HG03457 (cell line): ENCODE results near the gene DLGAP1.

ENCODE experiments used
- ATAC-seq: cut with Tn5 transposase; IDR thresholded peaks from one replicate; pipeline ENCODE4 v1.9.1; 2021; ENCODE audit warnings: moderate number of reproducible peaks; ENCODE audit not compliant: unreplicated experiment

The DLGAP1 gene

DNA sequence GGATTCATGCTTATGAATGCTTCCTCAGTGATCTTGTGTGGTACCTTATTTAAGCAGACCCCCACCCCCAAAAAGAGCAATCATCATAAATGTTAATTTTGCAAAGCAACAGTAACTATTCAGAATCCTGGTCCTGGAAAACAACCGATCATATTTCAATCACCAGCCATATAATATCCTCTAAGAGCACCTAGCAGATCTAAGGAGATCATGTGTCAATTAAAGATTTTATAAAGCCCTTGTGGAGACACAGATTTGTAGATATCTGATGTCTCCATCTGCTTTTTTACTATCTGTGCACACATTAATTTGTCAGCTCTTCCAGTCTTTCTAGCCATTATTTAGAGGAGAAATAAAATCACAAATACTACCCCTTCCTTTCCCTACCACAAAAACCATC, 581.4 kb downstream of the DLGAP1 start:
- ATAC-seq, result no peak

DNA sequence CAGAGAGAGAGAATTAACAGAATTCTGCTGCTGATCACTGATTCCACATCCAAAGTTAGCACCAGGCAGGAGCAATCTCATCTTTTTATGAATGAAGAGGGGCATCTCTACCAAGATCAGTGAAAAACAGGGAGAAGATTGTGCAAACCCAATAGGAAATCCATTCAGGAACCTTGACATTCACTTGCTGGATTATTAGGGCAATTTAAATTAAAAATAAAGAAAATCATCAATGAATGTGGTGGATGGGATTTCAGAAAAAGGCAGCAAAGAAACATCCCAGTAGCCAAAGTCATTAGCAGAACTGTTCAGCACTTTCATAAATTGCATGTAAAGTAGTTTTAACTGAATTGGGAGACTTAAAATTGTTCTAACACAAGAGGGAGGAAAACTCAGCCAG, 581.9 kb downstream of the DLGAP1 start:
- no peak for ATAC-seq

- no peak for ATAC-seq
Measured at GRCh38 chr18:3872641-3873040, 582.5 kb downstream of the DLGAP1 start.

GRCh38 chr18:3871687-3872086, 583.4 kb downstream of the DLGAP1 start:
- ATAC-seq, result no peak

- ATAC-seq, result no peak
Measured at GRCh38 chr18:3870914-3871313, 584.2 kb downstream of the DLGAP1 start.

DNA sequence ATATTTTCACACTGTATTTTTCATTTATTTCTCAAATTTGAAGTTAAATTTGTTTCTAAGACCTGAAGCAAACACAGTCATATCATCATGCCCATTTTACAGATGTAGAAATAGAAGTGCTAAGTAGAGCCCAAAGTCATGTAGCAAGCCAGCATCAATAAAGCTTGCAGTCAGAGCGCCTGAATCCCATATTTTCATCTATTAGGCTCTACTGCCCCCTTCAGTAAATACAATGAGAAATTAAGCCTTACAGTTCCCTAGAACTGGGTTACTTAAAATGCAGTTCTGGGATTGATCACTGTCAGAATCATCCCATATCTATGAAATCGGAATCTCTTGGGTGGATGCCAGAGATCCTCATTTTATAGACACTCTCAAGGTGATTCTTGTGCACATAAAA, 585.3 kb downstream of the DLGAP1 start:
- ATAC-seq, result no peak

GRCh38 chr18:3867864-3868311, 587.2 kb downstream of the DLGAP1 start:
- no peak for ATAC-seq

DNA sequence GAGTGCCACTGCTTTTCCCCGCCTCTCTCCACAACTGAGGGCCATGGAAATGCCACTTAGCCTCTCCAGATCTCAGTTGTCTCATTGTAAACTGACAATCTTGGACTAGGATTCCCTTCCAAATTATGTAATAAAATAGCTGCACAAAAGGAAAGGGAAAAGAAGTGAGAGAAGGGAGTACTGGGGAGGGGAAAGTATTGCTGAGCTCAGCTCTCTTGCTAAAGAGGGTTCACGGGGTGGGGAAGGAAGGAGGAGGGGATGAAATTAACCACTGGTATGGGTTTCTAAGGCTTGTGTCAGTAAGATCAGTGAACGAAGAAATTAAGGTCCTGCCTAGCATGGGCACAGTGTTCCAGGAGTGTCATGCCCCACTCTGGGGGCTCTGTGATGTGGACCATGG, 587.9 kb downstream of the DLGAP1 start:
- ATAC-seq, result no peak

DNA sequence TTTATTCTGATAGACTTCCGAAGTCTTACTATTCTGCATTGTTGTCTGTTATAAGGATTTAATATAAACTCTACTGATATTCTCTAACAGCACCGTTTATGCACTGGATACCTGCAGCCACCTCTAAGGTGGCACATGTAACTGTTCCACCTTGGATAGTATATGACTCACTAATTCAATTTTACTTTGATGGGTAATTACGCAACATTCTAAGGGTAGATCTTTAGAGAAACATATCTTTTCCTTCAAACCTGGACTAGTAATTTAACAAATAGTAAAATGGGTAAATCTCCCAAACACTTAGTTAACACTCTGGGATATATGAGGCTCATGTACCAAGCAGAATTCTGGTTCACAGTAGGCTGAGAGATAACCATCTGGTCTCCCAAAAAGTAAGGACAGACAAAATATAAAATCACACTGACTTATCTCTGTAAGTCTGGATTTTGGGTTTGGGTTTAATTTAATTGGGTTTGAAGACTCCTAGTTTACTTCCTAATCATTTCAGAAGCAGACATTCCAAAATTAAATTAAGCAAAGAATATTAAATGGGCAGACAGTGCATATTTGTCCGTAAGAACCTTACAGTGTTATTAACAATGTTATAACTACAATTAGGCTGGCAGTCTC, 590.3 kb downstream of the DLGAP1 start:
- ATAC-seq, result no peak

DNA sequence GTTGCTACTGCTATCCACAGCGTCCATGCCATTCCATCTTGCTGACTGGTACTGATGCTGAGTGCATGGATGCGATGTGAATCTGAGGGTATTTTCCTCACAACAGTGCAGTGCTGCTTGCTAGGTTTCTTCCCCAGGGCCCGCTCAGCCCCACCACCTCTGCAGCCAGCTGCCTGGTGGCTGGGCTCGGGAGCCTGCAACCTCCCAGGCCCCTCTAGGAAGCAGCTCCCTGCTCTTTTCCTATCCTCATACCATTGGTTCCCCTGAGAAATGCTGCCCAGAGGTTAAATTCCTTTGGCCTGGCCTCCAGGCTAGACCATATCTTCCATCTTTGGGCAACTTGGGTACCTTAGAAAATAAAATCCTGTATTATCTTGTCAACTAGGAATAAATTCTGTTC, 591.5 kb downstream of the DLGAP1 start:
- ATAC-seq, result no peak

GRCh38 chr18:3863006-3863405, 592.1 kb downstream of the DLGAP1 start:
- ATAC-seq, result no peak

DNA sequence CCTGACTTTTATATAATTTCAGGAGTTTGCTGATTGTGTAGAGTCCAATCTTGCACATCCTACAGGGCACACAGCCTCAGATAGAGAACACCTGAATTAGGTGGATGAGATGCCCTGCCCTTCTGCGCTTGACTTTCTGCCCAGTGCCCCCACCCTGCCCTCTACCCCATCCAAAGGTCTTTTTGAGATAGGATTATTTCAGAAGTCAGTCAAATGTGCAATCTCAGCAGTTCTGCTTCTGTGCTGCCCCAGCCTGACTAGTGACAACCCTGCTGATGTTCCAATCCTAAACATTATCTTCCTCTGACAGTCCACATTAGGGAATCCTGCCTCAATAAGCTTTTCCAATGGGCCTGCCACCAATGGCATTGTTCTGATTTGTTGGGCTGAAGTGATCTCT, 593.6 kb downstream of the DLGAP1 start:
- ATAC-seq, result no peak

- ATAC-seq, result no peak
Measured at GRCh38 chr18:3857544-3857943, 597.6 kb downstream of the DLGAP1 start.

- no peak for ATAC-seq
Measured at GRCh38 chr18:3855966-3856365, 599.1 kb downstream of the DLGAP1 start.

- no peak for ATAC-seq
Measured at GRCh38 chr18:3852321-3852720, 602.8 kb downstream of the DLGAP1 start.

- no peak for ATAC-seq
Measured at GRCh38 chr18:3851159-3851558, 603.9 kb downstream of the DLGAP1 start.

DNA sequence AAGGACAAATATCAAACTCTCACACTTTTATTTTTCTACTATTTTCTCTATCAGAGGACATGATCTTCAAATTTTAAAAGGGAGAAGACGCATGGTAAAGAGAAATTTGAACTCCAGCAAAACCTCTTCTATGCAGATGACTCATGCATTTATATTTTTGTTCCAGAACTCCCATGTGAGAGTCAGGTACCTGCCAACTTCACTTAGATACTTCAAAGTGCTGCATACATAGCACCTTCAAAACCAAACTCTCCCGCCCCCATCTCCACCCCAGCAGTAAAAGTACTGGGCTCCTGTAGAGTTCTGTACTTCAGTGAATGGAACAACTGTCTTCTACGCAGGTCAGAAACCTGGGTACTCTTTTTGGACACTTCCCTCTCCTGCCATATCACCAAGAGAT, 606.8 kb downstream of the DLGAP1 start:
- ATAC-seq, result no peak

DNA sequence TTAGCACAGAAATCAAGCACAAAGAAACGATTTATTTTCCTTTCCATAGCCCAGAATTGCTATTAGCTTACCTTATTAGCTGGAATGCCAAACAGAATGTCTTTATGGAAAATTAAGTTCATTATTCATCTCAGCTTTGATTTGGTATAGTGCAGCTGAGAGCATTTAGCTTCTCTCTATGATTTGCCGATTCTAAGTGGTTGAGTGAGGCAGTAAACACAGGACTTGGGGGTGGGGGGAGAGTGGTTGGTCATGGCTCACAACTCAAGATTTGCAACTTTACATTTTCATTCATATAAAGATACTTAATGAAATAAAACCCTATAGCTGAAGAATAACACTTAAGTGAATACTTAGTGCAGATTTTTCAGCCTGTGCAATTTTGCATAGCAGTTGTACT, 609.9 kb downstream of the DLGAP1 start:
- no peak for ATAC-seq

DNA sequence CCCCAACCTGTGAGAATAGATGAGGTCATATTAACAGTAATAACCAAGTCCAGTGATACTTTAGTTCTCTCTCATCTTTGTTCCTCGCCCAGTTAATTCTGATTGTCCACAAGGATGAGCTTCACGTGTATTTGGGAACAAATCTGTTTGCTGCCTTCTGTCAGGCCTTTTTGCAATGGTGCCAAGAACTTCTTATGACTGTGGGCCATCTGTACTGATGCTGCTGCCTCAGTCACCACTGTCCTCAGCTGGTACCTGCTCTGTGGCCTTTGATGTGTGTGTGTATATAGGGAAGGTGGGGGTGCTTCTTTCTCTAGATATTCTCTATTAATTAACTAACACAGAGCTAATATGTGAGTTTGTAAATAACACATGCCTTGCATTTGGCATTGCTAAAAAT, 612.3 kb downstream of the DLGAP1 start:
- no peak for ATAC-seq

DNA sequence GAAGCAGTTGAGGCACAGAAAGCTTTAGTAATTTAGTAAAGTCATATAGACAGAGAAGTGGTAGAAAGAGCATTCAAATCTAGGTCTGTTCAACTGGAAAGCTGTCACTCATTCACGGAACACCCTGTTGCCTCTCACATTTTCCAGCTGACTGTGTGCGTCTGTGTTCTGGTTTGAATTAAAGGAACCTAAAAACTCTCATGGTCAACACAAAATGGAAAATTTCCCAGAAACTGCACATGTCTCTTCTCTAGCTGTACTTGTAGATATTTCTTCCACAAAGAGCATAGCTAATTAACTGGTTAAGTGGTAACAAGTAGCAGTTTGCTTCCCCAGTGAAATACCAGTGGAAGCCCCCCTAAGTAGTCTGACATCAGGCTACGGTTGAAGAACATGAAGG, 614.3 kb downstream of the DLGAP1 start:
- ATAC-seq, result no peak

DNA sequence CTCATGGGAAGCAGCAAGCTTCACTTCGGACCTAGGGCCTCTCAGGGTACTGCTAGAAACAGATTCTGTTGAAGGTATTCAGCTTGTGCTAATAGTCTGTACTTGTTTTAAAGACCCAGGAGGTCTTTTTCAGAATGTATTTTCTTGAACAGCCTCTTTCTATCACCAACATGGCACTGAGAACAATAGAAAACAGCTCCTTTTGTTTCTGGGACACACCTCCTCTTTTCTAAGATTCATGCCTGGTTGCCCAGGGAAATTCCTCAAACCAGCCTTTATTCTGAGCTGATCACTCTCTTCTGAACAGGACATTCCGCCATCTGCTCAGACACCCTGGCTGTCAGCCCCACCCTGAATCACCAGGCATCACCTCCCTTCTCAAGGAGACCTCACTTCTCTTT, 615.5 kb downstream of the DLGAP1 start:
- no peak for ATAC-seq

GRCh38 chr18:3836483-3837335, 618.4 kb downstream of the DLGAP1 start:
- no peak for ATAC-seq
